CD4-positive, alpha-beta memory T cell (primary cell): ENCODE results near the gene AKR1A1. TPM values are rescaled to one million over a fixed set of nuclear protein-coding genes. Genes with fewer than 3 reads are reported as not detected.
"Not testable (repeated sequence)": the region's sequence is repeated elsewhere in the genome, so short reads cannot be mapped to it uniquely, and the experiment has no call there.

Source experiments
- CTCF ChIA-PET: fragments of 350-600 bp; sonication (Branson Sonifier 250); formaldehyde crosslinking; loops from one replicate; lab custom pipeline; 2021; ENCODE audit warnings: inconsistent platforms; ENCODE audit not compliant: partially characterized antibody; lab: Charles Lee
- POLR2A ChIA-PET: fragments of 350-600 bp; sonication (Branson Sonifier 250); formaldehyde crosslinking; loops from one replicate; lab custom pipeline; 2021; ENCODE audit not compliant: partially characterized antibody; lab: Charles Lee
- DNase-seq, 5 donors: peaks; one replicate each; pipeline versions ENCODE4 v3.0.0 to v3.0.0-alpha.2; 2020 to 2022; ENCODE audit warnings: mixed read lengths in 1 of 5
- H3K27ac ChIP-seq: one replicate; pipeline ENCODE4 v1.7.0; 2013; ENCODE audit warnings: low read depth, low read length
- H3K27me3 ChIP-seq: 2 replicates; pipeline ENCODE4 v1.7.0; 2013; ENCODE audit warnings: mild to moderate bottlenecking, low read length, moderate library complexity; ENCODE audit not compliant: insufficient read depth
- H3K36me3 ChIP-seq: 2 replicates; pipeline ENCODE4 v1.7.0; 2013; ENCODE audit warnings: mild to moderate bottlenecking, low read length, moderate library complexity; ENCODE audit not compliant: insufficient read depth
- H3K4me1 ChIP-seq: 2 replicates; pipeline ENCODE4 v1.7.0; 2013; ENCODE audit warnings: mild to moderate bottlenecking, low read length, moderate library complexity; ENCODE audit not compliant: insufficient read depth
- H3K4me3 ChIP-seq, 2 donors: one replicate each; pipeline ENCODE4 v1.7.0; 2013; ENCODE audit warnings: low read length in 2 of 2, mild to moderate bottlenecking in 1 of 2
- H3K9me3 ChIP-seq, 2 donors: one replicate each; pipeline ENCODE4 v1.7.0; 2013; ENCODE audit warnings: low read length in 2 of 2, control low read depth in 1 of 2; ENCODE audit not compliant: control insufficient read depth in 1 of 2
- H3K27ac Mint-ChIP-seq, 7 donors: one replicate each; pipeline ENCODE4 v1.8.0; 2020 to 2021; ENCODE audit warnings: mixed read lengths in 7 of 7, mild to moderate bottlenecking in 6 of 7, inconsistent platforms in 3 of 7, moderate library complexity in 3 of 7
- H3K27me3 Mint-ChIP-seq, 2 donors: one replicate each; pipeline ENCODE4 v1.8.0; 2020 to 2021; ENCODE audit warnings: mixed read lengths in 2 of 2
- H3K36me3 Mint-ChIP-seq, 2 donors: one replicate each; pipeline ENCODE4 v1.8.0; 2020 to 2021; ENCODE audit warnings: mixed read lengths in 2 of 2, inconsistent platforms in 1 of 2, mild to moderate bottlenecking in 1 of 2
- H3K4me1 Mint-ChIP-seq, 4 donors: one replicate each; pipeline ENCODE4 v1.8.0; 2020 to 2021; ENCODE audit warnings: mixed read lengths in 4 of 4, mild to moderate bottlenecking in 1 of 4
- H3K4me3 Mint-ChIP-seq, 8 donors: one replicate each; pipeline ENCODE4 v1.8.0; 2020 to 2021; ENCODE audit warnings: mixed read lengths in 8 of 8, mild to moderate bottlenecking in 7 of 8, moderate library complexity in 6 of 8, inconsistent platforms in 3 of 8
- H3K9me3 Mint-ChIP-seq, 8 donors: one replicate each; pipeline ENCODE4 v1.8.0; 2020 to 2021; ENCODE audit warnings: mixed read lengths in 8 of 8, mild to moderate bottlenecking in 5 of 8, inconsistent platforms in 3 of 8, moderate library complexity in 1 of 8
- intact Hi-C: fragments of 100-400 bp; cut with micrococcal nuclease; formaldehyde crosslinking; loops from one replicate; pipeline ENCODE4 v1.15.1; 2023
- polyA plus RNA-seq, 2 donors: library from polyadenylated mRNA; unstranded; fragments of 300-500 nt; fragmentation: Illumina TruSeq; gene quantifications; one replicate each; pipeline ENCODE4 v1.2.3, GENCODE V29; 2021
- total RNA-seq, 2 experiments: library from RNA; stranded (reverse); gene quantifications; one replicate each; pipeline ENCODE4 v1.2.3, GENCODE V29; 2021

Gene AKR1A1
- total and polyA plus RNA-seq, 4 experiments from 2014 or later = 84.3 to 124 (median 92.2) TPM

- Mint-ChIP-seq H3K27me3 (no peaks in the 10 kb centered on the region), H3K4me3 (peak overlapping the region; percentile 93 to 97 (median 96)), H3K4me1 (peaks cover 17 to 40% (median 28%) of the 10 kb centered on the region in 4 donors), H3K27ac (peak overlapping the region; percentile 85 to 97 (median 93)), H3K36me3 (peaks cover 0 to 18% of the 10 kb centered on the region in 2 donors), H3K9me3 (peaks cover 0 to 2% (median 0%) of the 10 kb centered on the region in 8 donors)
- Histone ChIP-seq H3K36me3 (peaks cover 4% of the 10 kb centered on the region), H3K9me3 (no peaks in the 10 kb centered on the region), H3K27ac (peak overlapping the region; percentile 87), H3K4me1 (peaks cover 25% of the 10 kb centered on the region), H3K4me3 (peak overlapping the region; percentile 90 to 94), H3K27me3 (no peaks in the 10 kb centered on the region)
- POLR2A ChIA-PET = interaction anchor here (0.7 to 3.9 kb wide), 37 partner anchors 8 to 1552 kb away, joined by 3 to 85 read pairs (median 6); partner anchors contain the start of genes AKR1A1, ARMH1, CCDC163 and DPH2
- CTCF ChIA-PET = interaction anchor here (0.6 to 11.6 kb wide), 8 partner anchors 8 to 163 kb away, joined by 3 to 74 read pairs (median 4); partner anchors contain the start of genes AKR1A1, CCDC163 and MMACHC
- intact Hi-C loops = loop anchor here (1.0 to 5.0 kb wide), 2 partner anchors 29 to 230 kb away; partner anchors contain the start of gene IPP
- DNase-seq = no peak
Observed at GRCh38 chr1:45522324-45523104, 28.1 kb upstream of the AKR1A1 start.

GRCh38 chr1:45523516-45523915 lies 27.1 kb upstream of the AKR1A1 start:
- CTCF ChIA-PET = interaction anchor here (11.6 kb wide), 1 partner anchor 47 kb away, joined by 74 read pairs; no protein-coding TSS in a partner anchor
- H3K36me3 Mint-ChIP-seq = peaks cover 0 to 18% of the 10 kb centered on the region in 2 donors
- H3K4me3 Mint-ChIP-seq = peak overlapping the region in 1 of 8 donors; percentile 2
- POLR2A ChIA-PET, H3K9me3 ChIP-seq, H3K27ac ChIP-seq, H3K27me3 ChIP-seq, H3K4me3 ChIP-seq, DNase-seq, H3K36me3 ChIP-seq, H3K9me3 Mint-ChIP-seq, H3K27me3 Mint-ChIP-seq: not testable (repeated sequence)
- H3K4me1 Mint-ChIP-seq = peaks cover 17 to 40% (median 27%) of the 10 kb centered on the region in 4 donors
- H3K27ac Mint-ChIP-seq = peak overlapping the region in 2 of 7 donors; percentile 57 to 88
- intact Hi-C loops = loop anchor here (5.0 kb wide), 1 partner anchor 229 kb away; the partner anchor contains the start of gene IPP
- peaks cover 24% of the 10 kb centered on the region for H3K4me1 ChIP-seq

GRCh38 chr1:45523975-45524374 lies 26.7 kb upstream of the AKR1A1 start:
- H3K9me3 ChIP-seq, POLR2A ChIA-PET, H3K27ac ChIP-seq, H3K9me3 Mint-ChIP-seq, H3K36me3 ChIP-seq, H3K4me3 ChIP-seq, H3K4me3 Mint-ChIP-seq, H3K27me3 Mint-ChIP-seq, DNase-seq, H3K27me3 ChIP-seq: not testable (repeated sequence)
- H3K4me1 Mint-ChIP-seq = peaks cover 12 to 36% (median 23%) of the 10 kb centered on the region in 4 donors
- peaks cover 19% of the 10 kb centered on the region for H3K4me1 ChIP-seq
- intact Hi-C loops = loop anchor here (5.0 kb wide), 1 partner anchor 228 kb away; the partner anchor contains the start of gene IPP
- peak overlapping the region in 1 of 7 donors; percentile 29 for H3K27ac Mint-ChIP-seq
- CTCF ChIA-PET = interaction anchor here (11.6 kb wide), 1 partner anchor 46 kb away, joined by 74 read pairs; no protein-coding TSS in a partner anchor
- H3K36me3 Mint-ChIP-seq = peaks cover 0 to 13% of the 10 kb centered on the region in 2 donors

GRCh38 chr1:45526135-45526644 lies 24.4 kb upstream of the AKR1A1 start:
- Histone ChIP-seq H3K4me3 (no peak overlapping the region), H3K9me3 (no peaks in the 10 kb centered on the region), H3K36me3 (no peaks in the 10 kb centered on the region), H3K4me1 (peaks cover 5% of the 10 kb centered on the region), H3K27me3 (no peaks in the 10 kb centered on the region), H3K27ac (no peak overlapping the region)
- Mint-ChIP-seq H3K9me3 (peaks cover 0 to 2% (median 0%) of the 10 kb centered on the region in 8 donors), H3K4me3 (no peak overlapping the region), H3K4me1 (peaks cover 7 to 18% (median 12%) of the 10 kb centered on the region in 4 donors), H3K27me3 (no peaks in the 10 kb centered on the region), H3K36me3 (peaks cover 0 to 7% of the 10 kb centered on the region in 2 donors), H3K27ac (no peak overlapping the region)
- intact Hi-C loops = no loop called here
- DNase-seq = no peak
- ChIA-PET POLR2A (no interaction called here), CTCF (interaction anchor here (0.6 to 11.6 kb wide), 2 partner anchors 36 to 44 kb away, joined by 3 to 74 read pairs; no protein-coding TSS in a partner anchor)

- H3K4me1 Mint-ChIP-seq = peaks cover 0 to 2% (median 0%) of the 10 kb centered on the region in 4 donors
- H3K27me3 ChIP-seq = no peaks in the 10 kb centered on the region
- no peak overlapping the region for H3K27ac ChIP-seq
- no peaks in the 10 kb centered on the region for H3K9me3 ChIP-seq
- H3K4me1 ChIP-seq = no peaks in the 10 kb centered on the region
- H3K4me3 Mint-ChIP-seq = no peak overlapping the region
- H3K4me3 ChIP-seq = no peak overlapping the region
- H3K9me3 Mint-ChIP-seq = no peaks in the 10 kb centered on the region
- no peak for DNase-seq
- no peaks in the 10 kb centered on the region for H3K36me3 ChIP-seq
- H3K36me3 Mint-ChIP-seq = no peaks in the 10 kb centered on the region
- no peaks in the 10 kb centered on the region for H3K27me3 Mint-ChIP-seq
- CTCF ChIA-PET = interaction anchor here (0.8 to 1.0 kb wide), 3 partner anchors 9 to 801 kb away, joined by 3 to 4 read pairs (median 3); partner anchors contain the start of gene PRDX1
- intact Hi-C loops = no loop called here
- H3K27ac Mint-ChIP-seq = no peak overlapping the region
- POLR2A ChIA-PET = interaction anchor here (1.1 kb wide), 1 partner anchor 9 kb away, joined by 3 read pairs; the partner anchor contains the start of gene PRDX1
Observed at GRCh38 chr1:45530632-45531135, 19.9 kb upstream of the AKR1A1 start.

- ChIA-PET POLR2A (interaction anchor here (0.7 kb wide), 1 partner anchor 10 kb away, joined by 3 read pairs; the partner anchor contains the start of gene PRDX1), CTCF (interaction anchor here (1.3 kb wide), 1 partner anchor 39 kb away, joined by 3 read pairs; no protein-coding TSS in a partner anchor)
- no peaks in the 10 kb centered on the region for H3K9me3 ChIP-seq
- no peaks in the 10 kb centered on the region for H3K36me3 ChIP-seq
- Mint-ChIP-seq H3K4me3 (no peak overlapping the region), H3K36me3 (no peaks in the 10 kb centered on the region), H3K27ac (peak overlapping the region in 2 of 7 donors; percentile 2 to 8), H3K27me3 (no peaks in the 10 kb centered on the region), H3K9me3 (no peaks in the 10 kb centered on the region), H3K4me1 (peaks cover 0 to 4% (median 0%) of the 10 kb centered on the region in 4 donors)
- no peaks in the 10 kb centered on the region for H3K4me1 ChIP-seq
- intact Hi-C loops = no loop called here
- H3K4me3 ChIP-seq = no peak overlapping the region
- no peak overlapping the region for H3K27ac ChIP-seq
- no peak for DNase-seq
- H3K27me3 ChIP-seq = no peaks in the 10 kb centered on the region
Observed at GRCh38 chr1:45531873-45532272, 18.8 kb upstream of the AKR1A1 start.
